ENCODE data around the gene MRPL22. TPM values are rescaled to one million over a fixed set of nuclear protein-coding genes. Genes with fewer than 3 reads are reported as not detected.

Gene MRPL22
- total and polyA plus RNA-seq, 2 of the 13 experiments (the other 11 are each of a cell fraction or from before 2014, with no cell fraction given) = 66.8 to 84.8 TPM

GRCh38 chr5:154893381-154893780 lies 47.5 kb upstream of the MRPL22 start (continued):
- no peak for TF ChIP-seq ZNF318 (CRISPR knock-in tag; IDR thresholded peaks at IDR 0.05)
- no peak for TF ChIP-seq CEBPZ (IDR thresholded peaks at IDR 0.05; ENCODE audit: low read length)
- no peak for TF ChIP-seq CSRNP1 (CRISPR knock-in tag; IDR thresholded peaks at IDR 0.05)
- no peak for TF ChIP-seq NR2F1 (CRISPR knock-in tag; IDR thresholded peaks at IDR 0.05)
- no peak for TF ChIP-seq RNF2 (conservative IDR thresholded peaks at IDR 0.05; ENCODE audit: low read depth)
- no peak for TF ChIP-seq KDM4B (CRISPR knock-in tag; IDR thresholded peaks at IDR 0.05)
- no peak for TF ChIP-seq ZNF564 (CRISPR knock-in tag; IDR thresholded peaks at IDR 0.05)
- TF ChIP-seq KDM5B (CRISPR knock-in tag; IDR thresholded peaks at IDR 0.05; ENCODE audit: borderline replicate concordance) = no peak
- no peak for TF ChIP-seq ZMYM3 (CRISPR knock-in tag; IDR thresholded peaks at IDR 0.05)
- no peak for TF ChIP-seq TAF1 (CRISPR knock-in tag; IDR thresholded peaks at IDR 0.05)
